Panc1 (cell line): ENCODE results near the gene GNE. TPM values are rescaled to one million over a fixed set of nuclear protein-coding genes. Genes with fewer than 3 reads are reported as not detected.

Experiments used
- ATAC-seq: fragments of 200-7000 bp; cut with Tn5 transposase; 2 replicates; pipeline ENCODE4 v1.9.1; 2020; ENCODE audit warnings: mild to moderate bottlenecking, moderate library complexity
- BruUV-seq: library from RNA; stranded (reverse); fragments of 400-500 nt; replicated peaks from 2 replicates; lab custom pipeline; 2021; lab: Mats Ljungman, UMichigan
- CTCF ChIA-PET: fragments of 300-600 bp; sonication (Branson Sonifier 250); formaldehyde crosslinking; loops from one replicate; lab custom pipeline; 2022; ENCODE audit warnings: antibody characterized with exemption; lab: Charles Lee
- POLR2A ChIA-PET: fragments of 300-600 bp; sonication (Branson Sonifier 250); formaldehyde crosslinking; loops from one replicate; lab custom pipeline; 2022; ENCODE audit warnings: antibody characterized with exemption; lab: Charles Lee
- DNase-seq: peaks from one replicate; pipeline ENCODE4 v3.0.0-alpha.2; 2010; ENCODE audit warnings: low read depth, low spot score
- H3K27ac ChIP-seq: 2 replicates; pipeline ENCODE4 v1.5.1; 2011; ENCODE audit warnings: mild to moderate bottlenecking, low read length, inconsistent platforms
- H3K27me3 ChIP-seq: fragments of 200-500 bp; sonication (Bioruptor generic); 2 replicates; pipeline ENCODE4 v1.6.0; 2014; ENCODE audit warnings: low read length, inconsistent platforms; ENCODE audit not compliant: control insufficient read depth, insufficient read depth
- H3K36me3 ChIP-seq: fragments of 200-500 bp; sonication (Bioruptor generic); 2 replicates; pipeline ENCODE4 v1.5.1; 2014; ENCODE audit warnings: inconsistent platforms, mild to moderate bottlenecking, low read length, moderate library complexity; ENCODE audit not compliant: control insufficient read depth, insufficient read depth
- H3K4me1 ChIP-seq: 2 replicates; pipeline ENCODE4 v1.5.1; 2011; ENCODE audit warnings: inconsistent platforms, mild to moderate bottlenecking, low read length, moderate library complexity; ENCODE audit not compliant: control insufficient read depth, insufficient read depth
- H3K4me3 ChIP-seq, 2 experiments: 2 replicates each; pipeline ENCODE4 v1.5.1; 2011 to 2012; ENCODE audit warnings: low read depth in 2 of 2, low read length in 2 of 2, mild to moderate bottlenecking in 2 of 2, inconsistent platforms in 1 of 2, moderate library complexity in 1 of 2
- H3K9me3 ChIP-seq: fragments of 200-500 bp; sonication (Bioruptor generic); 2 replicates; pipeline ENCODE4 v1.5.1; 2014; ENCODE audit warnings: low read depth, mild to moderate bottlenecking, inconsistent platforms, low read length, moderate library complexity; ENCODE audit not compliant: control insufficient read depth, insufficient read depth
- POLR2AphosphoS5 ChIP-seq: IDR thresholded peaks from 2 replicates; pipeline ENCODE4 v1.6.1; 2012; ENCODE audit warnings: mild to moderate bottlenecking, low read depth, low read length, moderate library complexity
- REST ChIP-seq, 2 experiments: IDR thresholded peaks; 2 replicates each; pipeline ENCODE4 v1.6.1; 2011 to 2012; ENCODE audit warnings: low read depth in 2 of 2, control low read depth in 1 of 2, low read length in 1 of 2, mild to moderate bottlenecking in 1 of 2, moderate library complexity in 1 of 2; ENCODE audit not compliant: insufficient read depth in 1 of 2
- SIN3A ChIP-seq: IDR thresholded peaks from 2 replicates; pipeline ENCODE4 v1.6.1; 2012; ENCODE audit warnings: low read depth, mild to moderate bottlenecking, low read length, moderate library complexity, borderline replicate concordance; ENCODE audit not compliant: insufficient read depth
- TCF7L2 ChIP-seq: IDR thresholded peaks from 2 replicates; pipeline ENCODE4 v1.6.1; 2011; ENCODE audit warnings: mild to moderate bottlenecking, low read depth, low read length, inconsistent platforms
- in situ Hi-C: cut with HindIII; loops from 2 replicates; pipeline ENCODE4 v1.10.0; 2016; ENCODE audit warnings: low sequenced_read_pairs, low pct_unique_long_range_greater_than_20kb
- intact Hi-C: fragments of 100-400 bp; cut with micrococcal nuclease; formaldehyde crosslinking; loops from one replicate; pipeline ENCODE4 v1.10.0; 2022; ENCODE audit not compliant: unreplicated experiment
- total RNA-seq: library from RNA; stranded (reverse); gene quantifications from one replicate; pipeline ENCODE4 v1.2.1, GENCODE V29; 2021; ENCODE audit not compliant: unreplicated experiment
- TF ChIP-seq, protein P1 (sequence below): fragments of 450-650 bp; IDR thresholded peaks from 2 replicates; pipeline ENCODE4 v1.5.1; 2017; ENCODE audit warnings: mild to moderate bottlenecking

Gene GNE
- total RNA-seq, 1 experiment from 2014 or later, result 107 TPM

DNA sequence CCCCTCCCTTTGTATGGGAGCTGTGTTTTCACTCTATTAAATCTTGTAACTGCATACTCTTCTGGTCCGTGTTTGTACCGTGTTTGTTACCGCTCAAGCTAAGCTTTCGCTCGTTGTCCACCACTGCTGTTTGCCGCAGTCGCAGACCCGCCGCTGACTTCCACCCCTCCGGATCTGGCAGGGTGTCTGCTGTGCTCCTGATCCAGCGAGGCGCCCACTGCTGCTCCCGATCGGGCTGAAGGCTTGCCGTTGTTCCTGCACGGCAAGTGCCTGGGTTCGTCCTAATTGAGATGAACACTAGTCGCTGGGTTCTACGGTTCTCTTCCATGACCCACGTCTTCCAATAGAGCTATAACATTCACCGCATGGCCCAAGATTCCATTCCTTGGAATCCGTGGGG, 6.6 kb upstream of the GNE start:
- Histone ChIP-seq H3K27ac (no peak overlapping the region), H3K9me3 (no peaks in the 10 kb centered on the region), H3K36me3 (no peaks in the 10 kb centered on the region), H3K4me3 (no peak overlapping the region), H3K4me1 (peaks cover 13% of the 10 kb centered on the region; the same call in 1 of the 2 replicates), H3K27me3 (no peaks in the 10 kb centered on the region)
- intact Hi-C loops (no loop called here), in situ Hi-C loops (no loop called here)
- ATAC-seq (no peak), DNase-seq (no peak)
- BruUV-seq, result no TSS peak
- TF ChIP-seq POLR2AphosphoS5 (no peak), SIN3A (no peak), REST (IDR thresholded peaks at IDR 0.05; ENCODE audit: insufficient read depth in 1 of 2, low read depth in 2 of 2, low read length in 1 of 2) (no peak), TCF7L2 (no peak)
- TF ChIP-seq, protein P1, sequence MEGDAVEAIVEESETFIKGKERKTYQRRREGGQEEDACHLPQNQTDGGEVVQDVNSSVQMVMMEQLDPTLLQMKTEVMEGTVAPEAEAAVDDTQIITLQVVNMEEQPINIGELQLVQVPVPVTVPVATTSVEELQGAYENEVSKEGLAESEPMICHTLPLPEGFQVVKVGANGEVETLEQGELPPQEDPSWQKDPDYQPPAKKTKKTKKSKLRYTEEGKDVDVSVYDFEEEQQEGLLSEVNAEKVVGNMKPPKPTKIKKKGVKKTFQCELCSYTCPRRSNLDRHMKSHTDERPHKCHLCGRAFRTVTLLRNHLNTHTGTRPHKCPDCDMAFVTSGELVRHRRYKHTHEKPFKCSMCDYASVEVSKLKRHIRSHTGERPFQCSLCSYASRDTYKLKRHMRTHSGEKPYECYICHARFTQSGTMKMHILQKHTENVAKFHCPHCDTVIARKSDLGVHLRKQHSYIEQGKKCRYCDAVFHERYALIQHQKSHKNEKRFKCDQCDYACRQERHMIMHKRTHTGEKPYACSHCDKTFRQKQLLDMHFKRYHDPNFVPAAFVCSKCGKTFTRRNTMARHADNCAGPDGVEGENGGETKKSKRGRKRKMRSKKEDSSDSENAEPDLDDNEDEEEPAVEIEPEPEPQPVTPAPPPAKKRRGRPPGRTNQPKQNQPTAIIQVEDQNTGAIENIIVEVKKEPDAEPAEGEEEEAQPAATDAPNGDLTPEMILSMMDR, result no peak
- ChIA-PET CTCF (interaction anchor here (1.0 kb wide), 1 partner anchor 64 kb away, joined by 4 read pairs; no protein-coding TSS in a partner anchor), POLR2A (interaction anchor here (0.6 kb wide), 1 partner anchor 11 kb away, joined by 3 read pairs; no protein-coding TSS in a partner anchor)

DNA sequence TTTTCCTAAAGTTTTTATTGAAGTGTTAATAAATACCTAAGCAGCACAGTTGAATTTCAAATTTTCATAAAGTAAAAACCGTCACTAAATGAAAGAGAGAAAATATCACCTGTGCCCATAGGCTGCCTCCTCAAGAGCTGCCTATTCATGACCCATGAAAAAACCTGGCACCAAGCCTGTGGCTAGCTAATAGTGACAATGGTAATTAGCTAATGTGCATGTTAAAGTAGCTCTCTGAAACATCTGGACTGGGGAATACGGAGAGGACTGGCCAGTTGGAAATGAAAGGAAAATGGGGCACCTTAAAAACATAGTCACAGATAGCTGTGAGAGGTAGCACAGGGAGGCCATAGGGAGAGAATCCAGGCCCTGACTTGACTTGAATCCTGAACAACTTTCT, 5.4 kb upstream of the GNE start:
- no peak for ATAC-seq
- CTCF ChIA-PET, result interaction anchor here (0.5 to 0.7 kb wide), 2 partner anchors 64 to 145 kb away, joined by 4 to 7 read pairs; no protein-coding TSS in a partner anchor
- Histone ChIP-seq H3K27me3 (no peaks in the 10 kb centered on the region), H3K4me3 (no peak overlapping the region), H3K36me3 (no peaks in the 10 kb centered on the region), H3K4me1 (peaks cover 20% of the 10 kb centered on the region), H3K9me3 (no peaks in the 10 kb centered on the region), H3K27ac (peak overlapping the region; percentile 12; the same call in 1 of the 2 replicates)
- in situ Hi-C loops, result no loop called here
- no peak for DNase-seq
- intact Hi-C loops, result no loop called here
- POLR2A ChIA-PET, result no interaction called here
- no TSS peak for BruUV-seq
- TF ChIP-seq, protein P1, result no peak
- TF ChIP-seq TCF7L2 (no peak), REST (IDR thresholded peaks at IDR 0.05; ENCODE audit: insufficient read depth in 1 of 2, low read depth in 2 of 2, low read length in 1 of 2) (no peak), SIN3A (no peak), POLR2AphosphoS5 (no peak)
